Peyer's patch (tissue), 4 donors: ENCODE results near the gene AMN1.

Experiments used
- POLR2A ChIP-seq, 2 donors: fragments of 450-650 bp; IDR thresholded peaks; one replicate each; pipeline ENCODE4 v1.5.1; 2017; ENCODE audit warnings: antibody characterized with exemption in 2 of 2, mild to moderate bottlenecking in 2 of 2, moderate library complexity in 2 of 2
- TF ChIP-seq, protein P1 (sequence below), 6 experiments: fragments of 450-650 bp in 4 of 6; fragments of 200-600 bp in 2 of 6; sonication (generic) in 1 of 6; IDR thresholded peaks; one replicate each; pipeline ENCODE4 v1.5.1; 2017 to 2019; ENCODE audit warnings: antibody characterized with exemption in 6 of 6, mild to moderate bottlenecking in 3 of 6, moderate library complexity in 1 of 6

DNA sequence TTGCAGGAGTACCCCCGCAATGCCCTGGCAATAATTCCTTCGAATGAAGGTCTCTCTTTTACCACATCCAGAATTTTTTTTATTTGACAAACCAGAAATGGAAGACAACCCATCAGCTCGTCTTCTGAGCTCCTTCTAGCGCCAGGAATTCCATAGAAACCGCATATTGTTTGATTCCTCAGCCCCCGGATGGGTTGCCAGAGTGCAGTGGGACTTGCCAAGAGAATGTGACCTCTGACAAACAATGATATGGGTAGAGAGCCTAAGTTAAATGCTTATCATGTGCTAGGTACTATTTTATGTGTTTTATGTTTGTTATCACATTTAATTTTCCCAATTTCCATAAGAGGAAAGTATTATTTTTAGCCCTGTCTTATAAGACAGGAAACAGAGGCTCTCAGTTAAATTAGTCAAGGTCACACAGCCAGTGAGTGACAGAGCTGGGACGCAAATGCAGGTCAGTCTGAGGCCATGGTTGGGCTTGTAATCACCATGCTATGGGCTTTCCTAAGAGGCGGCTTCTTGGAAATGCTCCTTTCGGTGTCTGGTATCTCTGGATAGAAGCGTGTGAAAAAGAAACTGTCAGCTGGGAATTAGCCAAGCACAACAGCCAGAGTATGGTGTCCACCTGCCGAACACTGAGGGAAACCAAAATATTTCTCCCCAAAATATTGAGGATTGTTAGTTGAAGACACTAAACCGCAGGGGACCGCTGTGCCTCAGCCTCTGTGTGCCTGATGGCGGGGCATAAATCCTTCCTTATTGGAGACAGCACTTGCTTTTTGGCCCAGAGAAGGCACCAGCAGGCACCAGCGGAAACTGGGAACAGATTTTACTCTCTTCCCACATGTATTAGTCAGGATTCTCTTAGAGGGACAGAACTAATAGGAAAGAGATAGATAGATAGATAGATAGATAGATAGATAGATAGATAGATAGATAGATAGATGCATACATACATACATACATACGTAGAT, 98.8 kb downstream of the AMN1 start:
- TF ChIP-seq, protein P1, sequence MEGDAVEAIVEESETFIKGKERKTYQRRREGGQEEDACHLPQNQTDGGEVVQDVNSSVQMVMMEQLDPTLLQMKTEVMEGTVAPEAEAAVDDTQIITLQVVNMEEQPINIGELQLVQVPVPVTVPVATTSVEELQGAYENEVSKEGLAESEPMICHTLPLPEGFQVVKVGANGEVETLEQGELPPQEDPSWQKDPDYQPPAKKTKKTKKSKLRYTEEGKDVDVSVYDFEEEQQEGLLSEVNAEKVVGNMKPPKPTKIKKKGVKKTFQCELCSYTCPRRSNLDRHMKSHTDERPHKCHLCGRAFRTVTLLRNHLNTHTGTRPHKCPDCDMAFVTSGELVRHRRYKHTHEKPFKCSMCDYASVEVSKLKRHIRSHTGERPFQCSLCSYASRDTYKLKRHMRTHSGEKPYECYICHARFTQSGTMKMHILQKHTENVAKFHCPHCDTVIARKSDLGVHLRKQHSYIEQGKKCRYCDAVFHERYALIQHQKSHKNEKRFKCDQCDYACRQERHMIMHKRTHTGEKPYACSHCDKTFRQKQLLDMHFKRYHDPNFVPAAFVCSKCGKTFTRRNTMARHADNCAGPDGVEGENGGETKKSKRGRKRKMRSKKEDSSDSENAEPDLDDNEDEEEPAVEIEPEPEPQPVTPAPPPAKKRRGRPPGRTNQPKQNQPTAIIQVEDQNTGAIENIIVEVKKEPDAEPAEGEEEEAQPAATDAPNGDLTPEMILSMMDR (IDR thresholded peaks at IDR 0.05): no peak
- no peak for TF ChIP-seq POLR2A (IDR thresholded peaks at IDR 0.05)
